ENCODE data around the gene PDRG1.

GRCh38 chr20:31977080-31977479, 25.2 kb upstream of the PDRG1 start:
- no peak for TF ChIP-seq REST (IDR thresholded peaks at IDR 0.05; ENCODE audit: insufficient read depth in 1 of 2, low read depth in 2 of 2, low read length in 1 of 2)
- TF ChIP-seq CTCF (IDR thresholded peaks at IDR 0.05) = no peak
- TF ChIP-seq POLR2AphosphoS5 (IDR thresholded peaks at IDR 0.05; ENCODE audit: low read depth, low read length) = no peak
- TF ChIP-seq SIN3A (IDR thresholded peaks at IDR 0.05; ENCODE audit: borderline replicate concordance, insufficient read depth, low read depth, low read length) = no peak
